HG03108 (cell line): ENCODE results near the gene STPG2.

ENCODE experiments used
- ATAC-seq: cut with Tn5 transposase; IDR thresholded peaks from one replicate; pipeline ENCODE4 v1.9.1; 2021; ENCODE audit warnings: moderate library complexity; ENCODE audit not compliant: unreplicated experiment

STPG2 gene

GRCh38 chr4:98143001-98143899, at the start of gene STPG2:
STPG2 (minus strand) TSS chr4:98143476.
- ATAC-seq = peak; percentile 98

GRCh38 chr4:98185279-98185678, 42.0 kb upstream of the STPG2 start:
- no peak for ATAC-seq

- no peak for ATAC-seq
Observed at GRCh38 chr4:98181809-98182208, 38.5 kb upstream of the STPG2 start.

GRCh38 chr4:98179951-98180350, 36.7 kb upstream of the STPG2 start:
- no peak for ATAC-seq

GRCh38 chr4:98176531-98176930, 33.3 kb upstream of the STPG2 start:
- no peak for ATAC-seq

GRCh38 chr4:98170035-98170434, 26.8 kb upstream of the STPG2 start:
- ATAC-seq = no peak

GRCh38 chr4:98166731-98167041, 23.4 kb upstream of the STPG2 start:
- ATAC-seq = no peak

- no peak for ATAC-seq
Observed at GRCh38 chr4:98166025-98166730, 22.9 kb upstream of the STPG2 start.

GRCh38 chr4:98162696-98163095, 19.4 kb upstream of the STPG2 start:
- no peak for ATAC-seq

- peak; percentile 51 for ATAC-seq
Observed at GRCh38 chr4:98151145-98151924, 8.1 kb upstream of the STPG2 start.

GRCh38 chr4:98150092-98150761, 7.0 kb upstream of the STPG2 start:
- no peak for ATAC-seq

GRCh38 chr4:98148856-98149255, 5.6 kb upstream of the STPG2 start:
- ATAC-seq = no peak

- no peak for ATAC-seq
Observed at GRCh38 chr4:98126141-98126540, 17.1 kb downstream of the STPG2 start.

GRCh38 chr4:98125585-98125984, 17.7 kb downstream of the STPG2 start:
- no peak for ATAC-seq

- no peak for ATAC-seq
Observed at GRCh38 chr4:98117363-98117762, 25.9 kb downstream of the STPG2 start.

- ATAC-seq = no peak
Observed at GRCh38 chr4:98113012-98113411, 30.3 kb downstream of the STPG2 start.

- no peak for ATAC-seq
Observed at GRCh38 chr4:98110929-98111328, 32.3 kb downstream of the STPG2 start.

GRCh38 chr4:98110214-98110613, 33.1 kb downstream of the STPG2 start:
- ATAC-seq = no peak

- ATAC-seq = no peak
Observed at GRCh38 chr4:98102660-98103059, 40.6 kb downstream of the STPG2 start.

- no peak for ATAC-seq
Observed at GRCh38 chr4:98101988-98102387, 41.3 kb downstream of the STPG2 start.

- no peak for ATAC-seq
Observed at GRCh38 chr4:98098764-98099163, 44.5 kb downstream of the STPG2 start.
